HepG2 (cell line): Measurements from ENCODE around the gene SIGLEC6. TPM values are rescaled to one million over a fixed set of nuclear protein-coding genes. Genes with fewer than 3 reads are reported as not detected.

Experiments used
- AGO1 ChIP-seq: fragments of 200-400 bp; formaldehyde crosslinking; IDR thresholded peaks from 2 replicates; pipeline ENCODE4 v1.6.1; 2017; ENCODE audit warnings: mild to moderate bottlenecking, low read depth, low read length, moderate library complexity; ENCODE audit not compliant: poor library complexity, severe bottlenecking
- ARID4A ChIP-seq: sonication (generic); formaldehyde crosslinking; IDR thresholded peaks from 2 replicates; pipeline ENCODE4 v1.5.0; 2020; ENCODE audit warnings: mild to moderate bottlenecking, missing genetic modification reagents, borderline replicate concordance
- FOXC1 ChIP-seq: sonication (generic); formaldehyde crosslinking; IDR thresholded peaks from 2 replicates; pipeline ENCODE4 v1.8.0; 2022; ENCODE audit warnings: mild to moderate bottlenecking, missing genetic modification reagents, borderline replicate concordance
- HOXA7 ChIP-seq: sonication (generic); formaldehyde crosslinking; IDR thresholded peaks from 2 replicates; pipeline ENCODE4 v1.8.1; 2022; ENCODE audit warnings: mild to moderate bottlenecking, missing genetic modification reagents, moderate library complexity
- KLF11 ChIP-seq: IDR thresholded peaks from 2 replicates; pipeline ENCODE4 v1.6.1; 2016; ENCODE audit warnings: missing compliant biosample characterization
- KMT2A ChIP-seq: sonication (generic); formaldehyde crosslinking; IDR thresholded peaks from 2 replicates; pipeline ENCODE4 v1.4.0; 2020; ENCODE audit warnings: missing genetic modification reagents
- RCOR2 ChIP-seq: IDR thresholded peaks from 2 replicates; pipeline ENCODE4 v1.6.1; 2016; ENCODE audit warnings: missing biosample characterization, missing genetic modification reagents
- RNF2 ChIP-seq: fragments of 450-650 bp; conservative IDR thresholded peaks from 2 replicates; pipeline ENCODE4 v1.6.1; 2016; ENCODE audit warnings: low read depth
- SP1 ChIP-seq, 2 experiments: fragments of 450-650 bp in 1 of 2; sonication (generic) in 1 of 2; formaldehyde crosslinking in 1 of 2; IDR thresholded peaks; 2 replicates each; pipeline versions ENCODE4 v1.4.0 to v1.6.1; 2016 to 2020; ENCODE audit warnings: missing genetic modification reagents in 1 of 2
- SP140L ChIP-seq: sonication (generic); formaldehyde crosslinking; IDR thresholded peaks from 2 replicates; pipeline ENCODE4 v1.4.0; 2020; ENCODE audit warnings: missing genetic modification reagents, borderline replicate concordance
- THRA ChIP-seq: sonication (generic); formaldehyde crosslinking; IDR thresholded peaks from 2 replicates; pipeline ENCODE4 v1.4.0; 2020; ENCODE audit warnings: missing genetic modification reagents, borderline replicate concordance
- USF2 ChIP-seq, 2 experiments: sonication (generic) in 1 of 2; formaldehyde crosslinking in 1 of 2; IDR thresholded peaks; 2 replicates each; pipeline versions ENCODE4 v1.5.1 to v1.6.1; 2011 to 2020; ENCODE audit warnings: borderline replicate concordance in 1 of 2, low read depth in 1 of 2, low read length in 1 of 2, mild to moderate bottlenecking in 1 of 2, missing genetic modification reagents in 1 of 2, moderate library complexity in 1 of 2
- ZNF180 ChIP-seq: sonication (generic); formaldehyde crosslinking; IDR thresholded peaks from 2 replicates; pipeline ENCODE4 v1.4.0; 2020; ENCODE audit warnings: low read depth, missing genetic modification reagents, borderline replicate concordance
- ZNF441 ChIP-seq: sonication (generic); formaldehyde crosslinking; IDR thresholded peaks from 2 replicates; pipeline ENCODE4 v1.7.0; 2021; ENCODE audit warnings: missing genetic modification reagents, borderline replicate concordance
- ZNF616 ChIP-seq: sonication (generic); formaldehyde crosslinking; IDR thresholded peaks from 2 replicates; pipeline ENCODE4 v1.5.0; 2020; ENCODE audit warnings: low read depth, mild to moderate bottlenecking, missing genetic modification reagents
- ZNF878 ChIP-seq: sonication (generic); formaldehyde crosslinking; IDR thresholded peaks from 2 replicates; pipeline ENCODE4 v1.8.1; 2023; ENCODE audit warnings: mild to moderate bottlenecking, missing genetic modification reagents, moderate library complexity
- polyA plus RNA-seq, 8 experiments: library from polyadenylated mRNA; depleted of rRNA in 3 of 8; stranded (reverse) in 7 of 8; unstranded in 1 of 8; fragments of >200 nt; fragmentation: Illumina TruSeq in 4 of 8; extraction: Trizol in 4 of 8; gene quantifications; 2 replicates each; pipeline versions ENCODE4 v1.2.1 to v1.2.3, GENCODE V29; 2011 to 2016; ENCODE audit warnings: low read depth in 4 of 8, missing spikeins in 1 of 8, mixed read lengths in 1 of 8; ENCODE audit not compliant: insufficient read depth in 1 of 8
- total RNA-seq, 5 experiments: library from RNA; depleted of rRNA; stranded (reverse); fragments of >200 nt; fragmentation: Illumina TruSeq; extraction: Trizol; gene quantifications; 2 replicates each; pipeline ENCODE4 v1.2.3, GENCODE V29; 2016; ENCODE audit warnings: low read depth in 1 of 5
- TF ChIP-seq, protein P1 (sequence below): sonication (generic); formaldehyde crosslinking; conservative IDR thresholded peaks from 2 replicates; pipeline ENCODE4 v1.8.0; 2022; ENCODE audit warnings: mild to moderate bottlenecking, moderate library complexity, missing genetic modification reagents
- TF ChIP-seq, protein P2 (sequence below): sonication (generic); formaldehyde crosslinking; IDR thresholded peaks from 2 replicates; pipeline ENCODE4 v1.4.0; 2020; ENCODE audit warnings: missing genetic modification reagents

Gene SIGLEC6
- total and polyA plus RNA-seq, 2 of the 13 experiments (the other 11 are each of a cell fraction or from before 2014, with no cell fraction given), result not detected

- TF ChIP-seq ARID4A (no peak), ZNF616 (no peak), ZNF441 (CRISPR knock-in tag) (peak; percentile 93; the same call in 1 of the 2 replicates), THRA (peak; percentile 23; the same call in 1 of the 2 replicates), SP140L (CRISPR knock-in tag) (no peak), SP1 (IDR thresholded peaks at IDR 0.05) (no peak), SP1 (CRISPR knock-in tag; IDR thresholded peaks at IDR 0.05) (no peak), AGO1 (no peak), RCOR2 (CRISPR knock-in tag) (no peak), USF2 (IDR thresholded peaks at IDR 0.05; ENCODE audit: low read depth, low read length) (no peak), USF2 (CRISPR knock-in tag; IDR thresholded peaks at IDR 0.05; ENCODE audit: borderline replicate concordance) (no peak), FOXC1 (no peak), KMT2A (CRISPR knock-in tag) (no peak), RNF2 (no peak), ZNF180 (CRISPR knock-in tag) (no peak), ZNF878 (CRISPR knock-in tag) (no peak), HOXA7 (no peak), KLF11 (0 out of 2 replicates have a peak, but pooled peaks have one; percentile 50)
- TF ChIP-seq, protein P1, sequence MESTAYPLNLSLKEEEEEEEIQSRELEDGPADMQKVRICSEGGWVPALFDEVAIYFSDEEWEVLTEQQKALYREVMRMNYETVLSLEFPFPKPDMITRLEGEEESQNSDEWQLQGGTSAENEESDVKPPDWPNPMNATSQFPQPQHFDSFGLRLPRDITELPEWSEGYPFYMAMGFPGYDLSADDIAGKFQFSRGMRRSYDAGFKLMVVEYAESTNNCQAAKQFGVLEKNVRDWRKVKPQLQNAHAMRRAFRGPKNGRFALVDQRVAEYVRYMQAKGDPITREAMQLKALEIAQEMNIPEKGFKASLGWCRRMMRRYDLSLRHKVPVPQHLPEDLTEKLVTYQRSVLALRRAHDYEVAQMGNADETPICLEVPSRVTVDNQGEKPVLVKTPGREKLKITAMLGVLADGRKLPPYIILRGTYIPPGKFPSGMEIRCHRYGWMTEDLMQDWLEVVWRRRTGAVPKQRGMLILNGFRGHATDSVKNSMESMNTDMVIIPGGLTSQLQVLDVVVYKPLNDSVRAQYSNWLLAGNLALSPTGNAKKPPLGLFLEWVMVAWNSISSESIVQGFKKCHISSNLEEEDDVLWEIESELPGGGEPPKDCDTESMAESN (CRISPR knock-in tag), result no peak
- TF ChIP-seq, protein P2, sequence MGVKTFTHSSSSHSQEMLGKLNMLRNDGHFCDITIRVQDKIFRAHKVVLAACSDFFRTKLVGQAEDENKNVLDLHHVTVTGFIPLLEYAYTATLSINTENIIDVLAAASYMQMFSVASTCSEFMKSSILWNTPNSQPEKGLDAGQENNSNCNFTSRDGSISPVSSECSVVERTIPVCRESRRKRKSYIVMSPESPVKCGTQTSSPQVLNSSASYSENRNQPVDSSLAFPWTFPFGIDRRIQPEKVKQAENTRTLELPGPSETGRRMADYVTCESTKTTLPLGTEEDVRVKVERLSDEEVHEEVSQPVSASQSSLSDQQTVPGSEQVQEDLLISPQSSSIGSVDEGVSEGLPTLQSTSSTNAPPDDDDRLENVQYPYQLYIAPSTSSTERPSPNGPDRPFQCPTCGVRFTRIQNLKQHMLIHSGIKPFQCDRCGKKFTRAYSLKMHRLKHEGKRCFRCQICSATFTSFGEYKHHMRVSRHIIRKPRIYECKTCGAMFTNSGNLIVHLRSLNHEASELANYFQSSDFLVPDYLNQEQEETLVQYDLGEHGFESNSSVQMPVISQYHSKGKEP (CRISPR knock-in tag), result 0 out of 2 replicates have a peak, but pooled peaks have one; percentile 63
These were observed 50.9 kb downstream of the SIGLEC6 start (continued) for GRCh38 chr19:51480590-51480989.
